22Rv1 (cell line): ENCODE measurements around the gene CHD3.

Experiments
- ZFX ChIP-seq: fragments of 450-650 bp; IDR thresholded peaks from 2 replicates; pipeline ENCODE4 v1.6.1; 2017; ENCODE audit warnings: antibody characterized with exemption, borderline replicate concordance
- TF ChIP-seq, protein P1 (sequence below): fragments of 450-650 bp; IDR thresholded peaks from 2 replicates; pipeline ENCODE4 v1.5.1; 2017; ENCODE audit warnings: mild to moderate bottlenecking

DNA sequence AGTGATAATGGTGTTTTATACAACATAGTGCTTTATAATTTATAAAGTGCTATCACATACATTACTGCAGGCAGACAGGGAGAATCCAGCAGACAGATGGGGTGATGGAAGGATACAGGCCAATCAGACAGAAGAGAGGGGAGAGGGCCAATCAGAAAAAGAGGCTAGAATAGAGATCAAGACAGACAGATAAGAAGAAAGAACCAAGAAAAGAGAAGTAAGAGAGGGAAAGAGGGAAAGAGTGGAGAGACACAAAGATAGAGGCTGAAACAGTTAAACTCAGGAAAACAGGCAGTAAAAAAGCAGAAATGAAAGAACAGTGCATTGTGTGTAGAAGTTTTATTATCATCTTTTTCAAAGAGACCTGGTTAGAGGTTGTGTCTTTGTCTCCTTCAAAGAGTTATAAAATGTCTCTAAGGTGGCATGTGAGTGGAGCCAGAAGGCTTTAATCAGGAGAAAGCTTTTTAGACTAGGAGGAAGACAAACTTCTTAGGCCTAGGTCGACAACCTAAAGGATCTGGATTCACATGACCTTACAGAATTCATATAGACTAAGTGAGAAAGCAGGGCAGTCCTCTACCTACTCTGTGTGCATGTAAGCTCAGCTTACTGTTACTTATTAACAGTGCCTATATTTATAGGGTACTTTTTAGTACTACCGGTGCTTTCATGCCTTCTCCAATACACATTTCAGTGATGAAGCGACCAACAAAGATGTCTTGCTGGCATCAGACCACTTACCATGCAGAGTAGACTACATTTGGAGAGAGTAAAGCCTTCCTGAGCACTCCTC is 8.3 kb upstream of the CHD3 start:
- TF ChIP-seq, protein P1, sequence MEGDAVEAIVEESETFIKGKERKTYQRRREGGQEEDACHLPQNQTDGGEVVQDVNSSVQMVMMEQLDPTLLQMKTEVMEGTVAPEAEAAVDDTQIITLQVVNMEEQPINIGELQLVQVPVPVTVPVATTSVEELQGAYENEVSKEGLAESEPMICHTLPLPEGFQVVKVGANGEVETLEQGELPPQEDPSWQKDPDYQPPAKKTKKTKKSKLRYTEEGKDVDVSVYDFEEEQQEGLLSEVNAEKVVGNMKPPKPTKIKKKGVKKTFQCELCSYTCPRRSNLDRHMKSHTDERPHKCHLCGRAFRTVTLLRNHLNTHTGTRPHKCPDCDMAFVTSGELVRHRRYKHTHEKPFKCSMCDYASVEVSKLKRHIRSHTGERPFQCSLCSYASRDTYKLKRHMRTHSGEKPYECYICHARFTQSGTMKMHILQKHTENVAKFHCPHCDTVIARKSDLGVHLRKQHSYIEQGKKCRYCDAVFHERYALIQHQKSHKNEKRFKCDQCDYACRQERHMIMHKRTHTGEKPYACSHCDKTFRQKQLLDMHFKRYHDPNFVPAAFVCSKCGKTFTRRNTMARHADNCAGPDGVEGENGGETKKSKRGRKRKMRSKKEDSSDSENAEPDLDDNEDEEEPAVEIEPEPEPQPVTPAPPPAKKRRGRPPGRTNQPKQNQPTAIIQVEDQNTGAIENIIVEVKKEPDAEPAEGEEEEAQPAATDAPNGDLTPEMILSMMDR, result no peak
- no peak for TF ChIP-seq ZFX
